GM21717 (cell line): ENCODE data around the gene RARA.
A peak's percentile ranks its signal among the peaks of the same experiment; 100 is the strongest.

ENCODE experiments used
- ATAC-seq: cut with Tn5 transposase; IDR thresholded peaks from one replicate; pipeline ENCODE4 v1.9.1; 2021; ENCODE audit warnings: mild to moderate bottlenecking, moderate library complexity; ENCODE audit not compliant: unreplicated experiment

RARA gene

DNA sequence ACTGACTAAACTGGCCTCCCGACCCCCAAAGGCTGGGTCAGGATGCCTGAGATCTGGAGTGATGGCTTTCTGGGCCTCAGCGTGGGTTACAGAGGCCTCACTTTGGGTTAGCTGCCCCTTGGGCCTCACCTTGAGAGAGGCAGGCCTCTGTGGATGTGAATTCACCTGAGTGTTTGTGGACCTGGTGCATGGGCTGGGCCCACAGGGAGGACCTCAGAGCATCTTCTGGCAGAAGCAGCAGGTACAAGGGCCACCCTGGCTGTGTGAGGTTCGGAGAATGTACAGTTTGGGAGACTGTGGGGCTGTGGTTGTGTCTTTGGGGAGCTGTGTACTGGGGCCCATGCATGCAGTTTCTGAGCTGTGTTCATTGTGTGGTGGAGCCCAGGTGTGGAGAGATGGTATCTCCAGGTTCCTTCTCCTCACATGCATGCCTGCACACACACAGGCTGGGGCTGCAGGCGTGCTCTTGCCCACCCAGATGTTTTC lies 18.3 kb downstream of the RARA start:
- ATAC-seq = no peak

DNA sequence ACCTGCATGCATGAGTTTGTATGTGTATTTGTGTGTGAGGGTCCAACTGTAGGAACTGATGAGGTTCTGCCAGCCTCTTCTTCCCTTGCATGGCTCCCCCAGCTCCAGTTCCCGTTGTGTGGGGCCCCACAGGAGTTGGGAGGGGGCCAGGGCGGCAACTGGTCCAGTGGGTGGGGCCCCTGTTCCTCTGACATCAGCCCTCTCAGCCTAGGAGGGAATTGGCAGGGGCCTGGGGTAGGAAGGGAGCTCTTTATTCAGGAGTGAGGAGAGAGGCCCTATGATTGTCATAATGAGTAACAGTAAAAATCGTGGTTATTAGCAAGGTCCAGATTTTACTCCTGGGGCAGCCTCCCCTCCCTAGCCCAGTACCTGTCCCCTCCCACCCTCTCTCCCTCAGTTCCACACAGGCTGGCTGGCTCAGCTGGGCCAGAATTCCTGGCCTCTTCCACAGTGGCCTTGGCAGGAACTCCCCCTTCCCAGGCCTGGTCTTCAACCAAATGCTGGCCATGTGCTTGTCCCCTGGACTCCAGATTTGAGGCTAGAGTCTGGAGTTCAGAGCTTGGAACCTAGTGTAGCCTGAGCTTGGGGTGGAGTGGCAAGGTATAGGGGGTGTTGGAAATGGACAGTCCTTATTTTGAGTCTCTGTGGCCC lies 18.9 kb downstream of the RARA start:
- no peak for ATAC-seq

DNA sequence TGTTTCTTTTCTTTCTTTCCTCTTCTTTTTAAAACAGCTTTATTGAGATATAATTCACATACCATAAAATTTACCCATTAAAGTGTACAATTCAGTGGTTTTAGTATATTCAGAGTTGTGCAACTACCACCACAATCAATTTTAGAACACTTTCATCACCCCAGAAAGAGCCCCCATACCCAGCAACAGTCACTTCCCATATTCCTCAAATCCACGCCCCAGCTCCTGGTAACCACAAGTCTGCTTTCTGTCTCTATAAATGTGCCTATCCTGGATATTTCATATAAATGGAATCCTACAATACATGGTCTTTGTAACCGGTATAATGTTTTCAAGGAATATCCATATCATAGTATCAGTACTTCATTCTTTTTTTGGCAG lies 19.4 kb downstream of the RARA start:
- ATAC-seq = no peak

DNA sequence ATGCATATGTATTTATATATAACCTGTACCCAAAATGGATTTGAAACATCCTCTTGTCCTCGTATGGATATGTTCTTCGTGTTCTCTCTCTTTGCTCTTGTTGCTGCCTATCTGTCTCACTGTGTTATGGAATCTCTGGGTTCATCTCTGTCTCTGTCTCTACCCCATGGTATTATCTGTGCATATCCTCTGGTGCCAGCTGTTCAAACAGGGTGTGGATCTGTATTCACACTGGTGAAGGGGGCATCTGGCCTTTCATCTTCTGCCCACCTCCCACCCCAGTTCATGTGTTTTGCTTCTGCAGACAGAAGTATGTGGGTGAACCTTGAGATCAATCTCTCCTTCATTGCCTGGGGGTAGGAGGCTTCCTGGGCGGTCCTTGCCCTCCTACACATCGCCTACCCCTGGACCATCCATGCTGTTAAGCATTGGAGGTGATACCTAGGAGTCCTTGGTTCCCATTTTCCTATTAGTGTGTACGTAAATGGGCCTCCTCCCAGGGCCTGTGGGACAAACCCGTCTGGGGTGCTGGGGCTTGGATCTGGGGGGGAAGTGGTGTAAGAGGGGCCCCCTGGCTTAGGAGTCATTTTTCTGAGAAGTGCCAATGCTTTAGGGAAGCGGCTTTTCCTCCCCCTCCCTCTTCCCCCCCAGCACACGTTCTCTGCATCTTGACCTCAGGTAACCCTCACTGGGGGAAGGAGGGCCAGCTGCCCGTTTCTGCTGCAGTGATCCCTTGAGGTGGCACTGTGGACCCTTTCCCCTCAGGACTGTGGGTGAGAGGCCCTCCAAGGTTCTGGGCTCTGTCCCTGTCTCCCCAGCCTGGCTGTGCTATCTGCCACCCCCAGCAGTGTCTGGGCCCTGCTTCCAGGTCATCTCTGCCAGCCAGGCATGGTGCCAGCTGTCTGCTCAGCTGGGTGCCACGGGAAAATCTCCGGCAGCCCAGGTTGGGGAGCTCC lies 21.1 kb downstream of the RARA start:
- no peak for ATAC-seq

DNA sequence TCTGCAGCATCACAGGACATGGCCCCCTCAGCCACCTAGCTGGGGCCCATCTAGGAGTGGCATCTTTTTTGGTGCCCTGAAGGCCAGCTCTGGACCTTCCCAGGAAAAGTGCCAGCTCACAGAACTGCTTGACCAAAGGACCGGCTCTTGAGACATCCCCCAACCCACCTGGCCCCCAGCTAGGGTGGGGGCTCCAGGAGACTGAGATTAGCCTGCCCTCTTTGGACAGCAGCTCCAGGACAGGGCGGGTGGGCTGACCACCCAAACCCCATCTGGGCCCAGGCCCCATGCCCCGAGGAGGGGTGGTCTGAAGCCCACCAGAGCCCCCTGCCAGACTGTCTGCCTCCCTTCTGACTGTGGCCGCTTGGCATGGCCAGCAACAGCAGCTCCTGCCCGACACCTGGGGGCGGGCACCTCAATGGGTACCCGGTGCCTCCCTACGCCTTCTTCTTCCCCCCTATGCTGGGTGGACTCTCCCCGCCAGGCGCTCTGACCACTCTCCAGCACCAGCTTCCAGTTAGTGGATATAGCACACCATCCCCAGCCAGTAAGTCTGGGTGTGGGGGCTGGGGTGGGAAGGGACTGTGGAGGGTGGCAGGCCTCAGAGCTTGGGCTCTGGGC lies 22.0 kb downstream of the RARA start:
- no peak for ATAC-seq

DNA sequence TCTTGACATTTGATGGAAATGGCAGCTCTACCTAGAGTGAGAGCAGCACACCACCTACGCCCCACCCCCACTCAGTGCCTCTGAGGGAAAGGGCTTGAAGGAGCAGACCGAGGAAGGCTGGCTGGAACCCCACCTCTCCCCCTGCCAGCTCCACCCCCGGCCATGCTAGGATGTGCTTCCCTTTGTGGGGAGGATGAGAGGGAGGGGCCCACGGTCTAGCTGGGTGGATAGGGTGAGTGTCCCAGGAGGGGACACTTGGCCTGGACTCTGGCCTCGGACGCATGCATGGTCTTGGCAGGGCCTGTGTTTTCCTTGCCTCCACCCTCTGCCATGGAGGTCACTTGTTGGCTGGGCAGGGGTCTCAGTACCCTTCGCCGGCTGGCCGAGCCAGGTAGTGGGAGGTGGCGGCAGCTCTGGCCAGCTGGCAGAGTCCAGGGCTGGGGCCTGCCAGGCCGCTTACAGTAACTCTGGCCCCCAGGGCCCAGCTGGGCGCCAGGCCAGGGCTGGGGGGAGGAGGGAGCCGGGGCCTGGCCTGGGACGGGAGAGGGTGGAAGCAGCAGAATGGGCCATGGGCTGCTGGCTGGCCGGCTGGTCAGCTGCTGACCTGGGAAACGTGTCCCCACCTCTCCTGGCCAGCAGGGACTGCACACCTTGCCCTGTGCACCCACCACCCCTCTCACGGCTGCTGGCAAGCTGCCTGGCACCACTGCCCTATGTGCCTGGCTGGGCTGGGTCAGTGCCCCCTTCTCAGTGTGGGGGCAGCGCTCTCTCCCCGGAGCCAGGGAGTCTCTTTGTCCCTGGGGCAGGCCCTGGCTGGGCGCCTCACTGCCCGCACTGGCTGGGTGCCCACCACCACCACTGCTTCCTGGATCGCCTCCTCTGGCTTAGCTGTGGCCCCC lies 23.0 kb downstream of the RARA start:
- ATAC-seq = no peak

DNA sequence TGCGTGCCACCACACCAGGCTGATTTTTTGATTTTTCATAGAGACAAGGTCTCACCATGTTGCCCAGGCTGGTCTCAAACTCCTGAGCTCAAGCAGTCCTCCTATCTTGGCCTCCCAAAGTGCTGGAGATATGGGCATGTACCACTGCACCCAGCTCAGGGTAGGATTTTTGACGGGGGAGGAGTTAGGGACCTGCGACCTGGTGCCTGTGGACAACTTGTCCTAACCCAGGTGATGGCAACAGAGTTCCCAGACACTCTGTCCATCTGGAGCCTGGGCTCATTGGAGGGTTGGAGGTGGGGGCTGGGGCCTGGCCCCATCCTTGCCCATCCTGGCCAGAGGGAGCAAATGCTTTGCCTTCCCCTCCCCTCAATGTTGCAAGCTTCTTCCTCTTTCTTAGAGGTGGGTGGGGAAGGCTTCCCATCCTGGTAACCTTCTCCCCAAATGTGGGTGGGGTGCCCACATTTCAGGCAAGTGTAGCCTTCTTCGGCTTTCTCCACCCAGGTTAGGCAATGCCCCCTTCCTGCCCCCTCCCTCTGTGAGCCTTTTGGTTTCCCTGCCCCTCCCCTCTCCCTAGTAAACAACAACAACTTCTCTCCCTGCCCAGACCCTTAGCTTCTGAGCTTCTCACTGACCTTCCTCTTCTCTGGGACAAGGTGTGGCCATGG lies 24.9 kb downstream of the RARA start:
- no peak for ATAC-seq

DNA sequence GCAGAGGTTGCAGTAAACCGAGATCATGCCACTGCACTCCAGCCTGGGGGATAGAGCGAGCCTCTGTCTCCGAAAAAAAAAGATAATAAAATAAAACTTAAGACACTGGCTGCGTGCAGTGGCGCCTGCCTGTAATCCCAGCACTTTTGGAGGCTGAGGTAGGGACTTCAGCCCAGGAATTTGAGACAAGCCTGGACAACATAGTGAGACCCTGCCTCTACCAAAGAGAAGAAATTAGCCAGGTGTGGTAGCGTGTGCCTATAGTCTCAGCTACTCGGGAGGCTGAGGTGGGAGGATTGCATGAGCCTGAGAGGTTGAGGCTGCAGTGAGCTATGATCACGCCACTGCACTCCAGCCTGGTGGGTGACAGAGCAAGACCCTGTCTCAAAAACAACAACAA lies 26.6 kb downstream of the RARA start:
- ATAC-seq = no peak

DNA sequence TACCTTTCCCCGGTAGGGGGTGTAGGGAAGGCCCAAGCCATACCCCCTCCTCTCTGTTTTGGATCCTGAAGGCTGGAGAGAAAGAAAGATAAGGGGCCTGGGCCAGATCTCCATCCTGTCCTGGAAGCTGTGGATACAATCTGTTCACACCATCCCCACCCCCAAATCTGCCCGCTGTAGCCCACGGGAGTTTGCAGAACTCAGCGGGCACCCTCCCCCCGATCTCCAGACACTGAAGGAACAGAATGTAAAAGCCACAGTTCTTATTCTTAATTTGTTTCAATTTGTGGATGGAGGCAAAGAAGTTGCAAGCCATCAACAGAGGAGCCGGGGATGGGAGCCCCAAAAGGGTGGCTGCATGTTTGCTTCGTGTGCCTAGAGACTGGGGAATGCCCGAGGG lies 28.4 kb downstream of the RARA start:
- no peak for ATAC-seq

DNA sequence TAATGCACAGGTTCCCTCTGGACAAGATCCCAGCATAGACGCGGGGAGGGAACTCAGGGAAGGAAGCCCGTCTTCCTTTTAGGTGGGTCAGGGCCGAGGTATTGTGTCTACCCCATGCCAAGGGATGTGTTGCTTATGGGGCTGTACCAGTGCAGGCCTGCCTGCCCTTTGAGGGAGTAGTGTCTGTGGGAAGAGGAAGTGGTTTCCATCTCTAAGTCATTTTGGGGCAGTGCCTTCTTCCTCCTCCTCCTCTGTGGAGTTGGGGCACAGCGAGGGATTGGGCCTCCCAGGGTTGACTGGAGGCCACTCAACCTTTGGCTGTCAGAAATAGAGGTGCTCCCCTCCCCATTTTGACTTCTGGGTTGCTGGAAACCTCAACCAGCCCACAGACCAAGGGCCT lies 29.1 kb downstream of the RARA start:
- no peak for ATAC-seq

DNA sequence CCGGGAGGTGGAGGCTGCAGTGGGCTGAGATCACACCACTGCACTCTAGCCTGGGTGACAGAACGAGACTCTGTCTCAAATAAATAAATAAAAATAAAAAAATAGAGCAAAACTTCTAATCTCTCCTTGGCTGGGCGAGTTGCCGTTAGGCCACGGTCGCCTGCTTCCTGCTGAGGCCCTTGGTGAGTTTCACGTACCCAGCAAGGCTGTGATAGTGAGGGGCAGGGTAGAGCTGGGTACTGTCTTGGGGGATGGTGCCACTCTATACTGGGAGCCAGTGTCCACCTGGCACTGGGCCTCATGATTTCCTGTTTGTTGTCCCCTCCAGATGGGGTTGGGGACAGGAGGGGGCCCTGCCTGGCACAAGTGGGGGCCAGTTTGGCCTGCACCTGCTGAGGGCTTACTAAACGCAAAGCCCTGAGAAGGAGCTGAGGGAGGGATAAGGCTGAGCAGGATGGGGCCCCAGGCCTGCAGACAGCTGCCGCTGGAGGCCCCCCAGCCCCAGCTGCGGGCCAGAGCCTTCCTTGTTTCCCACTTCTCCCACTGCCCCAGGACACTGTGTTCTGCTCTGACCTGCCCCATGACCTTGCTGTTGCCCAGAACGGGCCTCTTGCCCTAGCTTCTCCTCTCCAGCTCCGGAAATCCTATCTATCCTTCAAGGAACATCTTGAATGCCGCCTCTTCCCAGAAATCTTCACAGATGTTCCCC lies 30.1 kb downstream of the RARA start:
- no peak for ATAC-seq

DNA sequence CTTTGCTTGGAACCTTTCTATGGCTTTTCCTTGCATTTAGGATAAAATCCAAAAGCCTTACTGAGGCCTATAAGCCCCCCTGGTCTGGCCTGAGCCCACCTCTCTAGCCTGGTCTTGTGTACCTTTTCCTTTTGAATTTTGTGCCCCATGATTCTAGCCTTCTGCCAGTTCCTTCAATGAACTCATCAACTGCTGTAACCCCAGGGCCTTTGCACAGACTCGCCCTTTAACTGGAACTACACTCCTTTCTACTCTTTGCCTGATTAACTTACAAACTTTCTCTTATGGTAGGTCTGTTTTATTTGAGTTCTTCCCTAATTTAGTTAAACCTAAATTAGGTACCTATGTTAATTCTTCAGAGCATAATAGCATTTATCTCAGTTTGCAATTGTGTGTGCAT lies 31.3 kb downstream of the RARA start:
- no peak for ATAC-seq

DNA sequence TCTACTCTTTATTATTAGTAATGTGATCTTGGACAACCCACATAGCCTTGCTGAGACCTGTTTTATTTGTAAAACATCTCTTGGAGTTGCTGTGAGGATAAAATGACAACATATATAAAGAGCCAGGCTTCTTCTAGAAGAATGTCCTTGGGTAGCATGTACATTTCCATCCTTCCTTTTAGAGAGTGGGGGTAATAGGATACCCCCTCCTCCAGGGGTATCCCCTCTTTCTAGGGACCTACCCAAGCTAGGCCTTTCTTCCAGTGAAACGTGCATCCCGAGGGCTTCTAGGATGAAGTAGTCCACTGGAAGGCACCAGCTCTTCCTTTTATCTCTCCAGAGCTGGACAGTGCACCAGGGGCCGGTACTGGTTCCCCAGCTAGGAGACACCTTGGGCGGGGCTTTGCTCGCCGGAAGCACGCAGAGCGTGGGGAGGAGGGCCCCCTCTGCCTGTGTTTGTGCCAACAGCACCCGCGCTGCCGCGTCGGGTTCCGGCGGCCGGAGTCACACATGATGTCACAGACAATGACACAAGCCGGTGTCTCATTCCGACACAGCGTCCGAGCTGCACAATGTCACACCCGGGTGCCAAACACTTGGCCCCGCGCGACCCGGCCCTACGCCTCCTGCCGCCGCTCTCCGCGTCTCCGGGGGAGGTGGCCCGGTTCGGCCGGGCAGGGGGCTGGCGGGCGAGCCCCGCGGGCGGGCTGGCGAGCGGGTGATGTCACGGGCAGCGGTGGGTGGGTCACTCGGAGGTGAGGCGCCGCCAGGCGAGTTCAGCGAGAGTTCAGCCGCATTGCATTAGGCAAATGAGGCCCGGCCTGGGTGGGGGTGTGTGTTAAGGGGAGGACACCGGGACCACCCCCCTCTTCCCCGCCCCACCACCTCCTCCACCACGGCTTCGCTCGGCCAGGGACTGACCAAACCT lies 32.2 kb downstream of the RARA start:
- peak; percentile 55 for ATAC-seq

DNA sequence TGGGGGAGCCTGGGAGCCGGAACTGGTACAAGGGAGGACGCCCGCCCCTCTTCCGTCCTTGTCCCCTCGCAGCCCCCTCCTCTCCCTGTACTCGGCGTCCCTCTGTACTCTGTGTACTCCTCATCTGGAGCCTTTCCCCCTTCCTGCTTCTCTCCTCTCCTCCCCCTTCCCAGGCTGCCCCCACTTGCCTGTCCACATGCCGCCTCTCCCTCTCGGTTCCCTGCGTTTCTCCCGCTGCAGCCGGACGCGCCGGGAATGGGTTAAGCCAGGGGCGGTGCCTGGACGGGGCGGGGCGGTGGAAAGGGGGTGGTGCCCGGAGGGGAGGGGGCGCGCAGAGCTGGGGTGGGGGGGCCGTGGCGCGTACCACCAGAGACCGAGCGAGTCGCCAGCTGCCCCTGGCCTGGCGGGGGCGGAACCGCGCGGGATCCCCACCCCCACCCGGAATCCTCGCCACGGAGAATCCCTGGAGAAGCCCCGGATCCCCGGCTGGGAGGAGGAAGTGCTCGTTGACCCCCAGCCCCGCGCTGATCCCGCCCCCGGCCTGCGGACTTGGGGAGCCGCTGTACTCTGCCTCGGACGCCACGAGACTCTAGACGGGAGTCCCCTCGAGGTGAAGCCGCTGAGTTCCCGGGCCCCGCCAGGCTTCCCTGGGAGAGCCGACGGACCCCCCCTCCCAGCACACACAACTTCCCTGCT lies 33.0 kb downstream of the RARA start:
- no peak for ATAC-seq

DNA sequence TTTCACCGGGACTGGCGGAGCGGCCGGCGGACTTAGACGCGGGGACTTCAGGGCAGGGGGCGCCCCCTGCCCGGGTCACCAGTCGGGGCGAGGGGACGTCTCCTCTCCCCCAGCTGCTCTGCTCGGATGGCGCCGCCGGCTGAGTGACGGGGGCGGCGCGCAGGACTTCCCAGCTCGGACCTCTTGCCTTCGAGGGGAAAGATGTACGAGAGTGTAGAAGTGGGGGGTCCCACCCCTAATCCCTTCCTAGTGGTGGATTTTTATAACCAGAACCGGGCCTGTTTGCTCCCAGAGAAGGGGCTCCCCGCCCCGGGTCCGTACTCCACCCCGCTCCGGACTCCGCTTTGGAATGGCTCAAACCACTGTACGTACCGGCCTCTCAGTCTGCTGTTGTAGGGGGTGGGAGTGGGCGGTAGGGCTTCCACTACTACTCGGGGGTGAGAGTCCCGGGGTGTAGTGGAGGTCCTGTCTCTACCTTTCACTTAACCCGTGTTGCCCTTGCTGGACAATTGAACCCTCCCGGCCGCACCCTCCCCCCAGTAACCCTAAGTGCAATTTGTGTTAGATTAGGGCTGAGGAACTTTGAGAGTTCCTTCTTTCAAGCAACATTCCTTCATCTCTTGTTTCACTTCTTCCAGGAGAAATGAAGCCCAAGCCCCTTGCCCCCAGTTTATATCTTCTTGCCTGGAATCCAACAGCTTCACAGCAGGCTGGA lies 33.7 kb downstream of the RARA start:
- no peak for ATAC-seq

DNA sequence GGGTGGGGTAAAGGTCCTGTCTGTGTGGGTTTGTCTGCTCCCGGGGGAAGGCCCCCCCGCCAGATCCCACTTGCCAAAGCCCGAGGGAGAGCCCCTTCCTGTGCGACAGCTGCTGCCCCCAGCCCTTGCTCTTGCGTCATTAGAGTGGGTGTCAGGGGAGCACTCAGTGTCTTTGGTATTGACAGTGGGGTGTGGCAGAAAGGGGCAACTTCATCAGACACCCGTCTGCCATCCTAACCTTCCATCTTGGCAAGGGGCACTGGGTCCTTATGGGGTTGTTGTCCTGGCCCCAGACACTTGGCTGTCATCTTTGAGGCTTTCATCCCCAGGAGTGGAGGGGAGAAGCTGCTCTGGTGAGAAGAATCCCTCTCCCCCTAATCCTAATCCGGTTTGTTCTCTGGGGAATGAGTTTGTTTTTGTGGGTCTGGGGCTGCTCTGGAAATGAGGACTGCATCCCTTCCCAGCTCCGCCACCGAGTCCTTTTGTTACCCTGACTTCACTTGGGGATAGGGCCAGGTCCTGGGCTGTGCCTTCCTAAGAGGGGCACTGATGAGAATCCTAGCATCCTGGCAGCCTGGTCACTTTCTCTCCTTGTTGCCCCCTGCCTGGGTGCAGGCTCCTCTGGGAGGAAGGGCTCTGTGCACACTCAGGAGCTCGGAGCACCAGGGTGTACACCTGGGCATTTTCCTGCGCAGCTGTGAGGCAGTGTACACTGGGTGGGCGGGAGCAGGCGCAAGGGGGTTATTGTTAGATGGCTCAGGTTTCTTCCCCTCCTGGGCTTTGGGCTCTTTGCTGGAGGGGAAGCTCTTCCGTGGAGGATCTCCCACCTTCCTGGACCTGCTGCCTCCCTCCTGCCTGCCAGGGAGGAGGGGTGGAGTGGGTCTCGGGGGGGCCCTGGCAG lies 34.5 kb downstream of the RARA start:
- ATAC-seq = no peak
